GM18519 (cell line): ENCODE measurements around the gene KIF13A.
"Not testable (repeated sequence)": the region's sequence is repeated elsewhere in the genome, so short reads cannot be mapped to it uniquely, and the experiment has no call there.

Experiments
- ATAC-seq: cut with Tn5 transposase; IDR thresholded peaks from one replicate; pipeline ENCODE4 v1.9.1; 2021; ENCODE audit warnings: mild to moderate bottlenecking, moderate library complexity; ENCODE audit not compliant: unreplicated experiment, low FRiP score

The KIF13A gene

DNA sequence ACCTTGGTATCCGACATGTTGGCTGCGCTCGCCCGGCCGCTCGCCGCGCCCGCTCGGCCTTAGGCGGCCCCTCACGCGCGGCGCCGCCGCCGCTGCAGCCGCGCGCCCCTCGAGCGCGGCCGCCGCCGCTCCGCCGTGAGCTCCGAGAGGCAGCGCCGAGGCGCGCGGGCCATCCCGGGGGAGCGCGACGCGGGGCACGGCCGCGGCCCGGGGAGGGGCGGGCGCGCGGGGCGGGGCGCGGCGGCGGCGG lies at the start of gene KIF13A:
KIF13A (minus strand) TSS at position 189 of the 250 bp plus-strand sequence; CDS start at position 17, 172 bp downstream.
- ATAC-seq: peak; percentile 16

DNA sequence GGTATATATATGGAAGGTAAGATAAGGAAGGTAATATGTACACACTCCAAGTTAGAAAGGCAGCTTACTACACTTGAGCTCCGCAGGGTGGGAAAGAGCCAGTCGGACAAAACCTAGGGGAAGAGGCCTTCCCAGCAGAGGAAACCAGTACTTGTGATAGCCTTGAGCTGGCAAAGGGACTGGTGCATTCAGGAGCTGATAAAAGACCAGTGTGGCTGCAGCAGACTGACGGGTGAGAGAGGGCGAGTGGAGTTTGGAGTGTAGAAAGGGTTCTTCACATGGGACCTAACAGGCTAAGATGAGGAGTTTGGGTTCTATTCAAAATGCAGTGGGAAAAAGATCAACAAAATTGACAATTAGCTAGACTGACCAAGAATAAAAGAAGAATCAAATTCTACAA lies 49.3 kb upstream of the KIF13A start:
- no peak for ATAC-seq

DNA sequence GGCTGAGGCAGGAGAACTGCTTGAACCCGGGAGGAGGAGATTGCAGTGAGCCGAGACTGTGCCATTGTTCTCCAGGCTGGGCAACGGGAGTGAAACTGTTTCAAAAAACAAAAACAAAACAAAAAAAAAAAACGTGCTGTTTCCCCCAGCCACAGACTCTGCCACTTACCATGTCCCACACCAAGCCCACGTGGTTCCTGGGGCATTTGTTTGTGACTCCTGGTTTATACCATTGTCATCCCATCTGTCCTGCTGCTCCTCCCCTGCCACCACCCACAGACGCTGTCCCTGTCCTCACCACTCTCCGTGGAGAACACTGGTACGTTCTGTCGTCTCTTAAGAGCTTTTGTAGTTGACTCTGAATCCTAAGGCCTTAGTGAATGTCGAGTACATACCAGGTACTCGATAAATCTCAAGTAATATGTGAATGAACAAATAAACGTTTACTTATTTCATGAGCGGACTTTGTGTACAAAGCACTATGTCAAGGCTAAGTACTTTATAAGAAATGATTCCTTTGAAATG lies 48.0 kb upstream of the KIF13A start:
- ATAC-seq: no peak

DNA sequence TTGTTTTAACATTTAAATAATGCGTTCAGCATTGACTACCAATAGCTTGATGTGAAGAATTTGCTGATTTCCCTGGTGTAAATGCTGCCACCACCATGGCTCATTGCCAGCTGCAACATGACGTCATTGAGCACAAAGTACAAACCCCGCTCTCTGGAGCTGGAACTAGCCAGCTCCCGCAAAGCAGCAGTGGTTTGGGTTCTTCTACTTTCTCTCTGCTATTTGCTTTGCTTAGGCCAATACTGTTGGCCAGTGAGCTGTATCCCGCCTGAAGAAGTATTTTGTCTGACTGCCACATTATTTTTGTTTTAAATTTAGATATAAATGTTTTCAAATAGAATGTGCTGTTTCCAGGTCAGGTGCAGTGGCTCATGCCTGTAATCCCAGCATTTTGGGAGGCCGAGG lies 47.4 kb upstream of the KIF13A start:
- no peak for ATAC-seq

DNA sequence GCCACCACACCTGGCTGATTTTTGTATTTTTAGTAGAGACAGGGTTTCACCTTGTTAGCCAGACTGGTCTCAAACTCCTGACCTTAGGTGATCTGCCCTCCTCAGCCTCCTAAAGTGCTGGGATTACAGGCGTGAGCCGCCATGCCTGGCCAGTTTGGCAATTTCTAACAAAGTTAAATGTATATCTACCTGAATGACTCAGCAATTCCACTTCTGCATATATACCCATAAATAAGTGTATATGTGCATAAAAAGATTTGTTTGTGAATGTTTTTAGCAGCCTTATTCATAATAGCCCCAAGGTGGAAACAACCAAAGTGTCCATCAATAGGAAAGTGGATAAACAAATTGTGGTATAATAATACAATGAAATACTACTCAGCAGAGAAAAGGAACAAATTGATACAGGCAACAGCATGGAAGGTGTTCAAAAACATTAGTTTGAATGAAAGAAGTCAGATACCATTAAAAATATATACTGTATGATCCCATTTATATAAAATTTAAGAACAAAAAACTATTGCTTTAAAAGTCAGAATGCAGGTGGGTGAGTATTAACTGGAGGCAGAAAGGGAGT lies 44.3 kb upstream of the KIF13A start:
- ATAC-seq: no peak

DNA sequence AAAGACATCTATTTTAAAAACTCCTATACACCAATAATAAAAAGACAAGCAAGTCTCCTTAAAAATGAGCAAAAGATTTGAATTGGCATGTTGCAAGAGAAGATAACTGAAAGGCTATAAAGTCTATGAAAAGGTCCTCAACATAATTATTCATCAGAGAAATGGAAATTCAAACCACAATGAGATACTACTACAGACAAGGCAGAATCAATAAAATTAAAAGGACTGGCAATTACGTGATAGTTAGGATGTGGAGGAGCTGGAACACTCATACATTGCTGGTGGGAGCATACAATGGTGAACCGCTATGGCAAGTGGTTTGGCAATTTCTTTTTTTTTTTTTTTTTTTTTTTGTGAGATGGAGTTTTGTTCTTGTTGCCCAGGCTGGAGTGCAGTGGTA lies 43.8 kb upstream of the KIF13A start:
- ATAC-seq: no peak

DNA sequence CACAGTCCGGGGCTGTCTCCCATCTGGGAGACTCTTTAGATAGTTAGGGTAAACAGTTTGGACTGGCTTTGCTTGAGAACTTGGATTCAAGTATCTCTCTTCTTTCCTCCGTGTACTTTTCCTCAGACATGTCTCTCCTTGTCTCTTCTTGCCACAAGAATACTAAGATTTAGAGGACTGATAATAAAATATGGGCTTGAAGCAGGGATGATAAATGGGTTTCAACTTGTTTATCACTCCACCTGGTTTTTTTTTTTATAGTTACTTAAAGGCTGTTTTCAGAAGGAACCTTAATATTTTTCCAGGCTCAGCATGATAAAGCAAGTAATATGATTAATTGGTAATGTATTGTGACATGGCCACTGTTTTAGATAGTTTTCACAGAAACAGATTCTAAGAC lies 40.9 kb upstream of the KIF13A start:
- no peak for ATAC-seq

DNA sequence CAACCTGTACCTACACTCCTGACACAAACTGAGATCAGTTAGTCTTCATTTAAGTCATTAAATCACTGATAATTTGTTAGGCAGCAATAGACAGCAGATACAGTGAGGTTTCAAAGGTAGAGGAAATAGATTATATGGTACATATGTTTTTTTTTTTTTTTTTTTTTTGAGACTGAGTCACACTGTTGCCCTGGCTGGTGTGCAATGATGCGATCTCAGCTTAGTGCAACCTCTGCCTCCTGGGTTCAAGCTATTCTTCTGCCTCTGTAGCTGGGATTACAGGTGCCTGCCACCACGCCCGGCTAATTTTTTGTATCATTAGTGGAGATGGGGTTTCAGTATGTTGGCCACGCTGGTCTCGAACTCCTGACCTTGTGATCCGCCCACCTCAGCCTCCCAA lies 38.2 kb upstream of the KIF13A start:
- ATAC-seq: no peak

DNA sequence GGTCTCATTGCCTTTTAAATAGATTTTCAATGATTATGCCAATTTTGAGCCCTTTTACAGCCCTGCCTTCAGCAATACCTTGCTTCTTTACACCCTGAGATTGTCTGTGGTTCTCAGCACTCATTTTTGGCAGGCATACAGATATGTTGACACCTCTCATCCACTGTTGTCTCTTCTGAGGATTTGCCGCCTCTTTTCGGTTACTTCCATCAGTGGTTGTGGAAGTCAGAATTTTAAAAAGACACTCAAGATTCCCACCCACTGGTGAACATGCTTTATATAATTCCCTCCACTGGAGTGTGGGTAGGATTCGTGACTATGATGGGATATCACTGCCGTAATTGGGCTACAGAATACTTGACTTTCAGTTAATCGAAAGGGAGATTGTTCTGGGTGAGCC lies 37.4 kb upstream of the KIF13A start:
- ATAC-seq: no peak

DNA sequence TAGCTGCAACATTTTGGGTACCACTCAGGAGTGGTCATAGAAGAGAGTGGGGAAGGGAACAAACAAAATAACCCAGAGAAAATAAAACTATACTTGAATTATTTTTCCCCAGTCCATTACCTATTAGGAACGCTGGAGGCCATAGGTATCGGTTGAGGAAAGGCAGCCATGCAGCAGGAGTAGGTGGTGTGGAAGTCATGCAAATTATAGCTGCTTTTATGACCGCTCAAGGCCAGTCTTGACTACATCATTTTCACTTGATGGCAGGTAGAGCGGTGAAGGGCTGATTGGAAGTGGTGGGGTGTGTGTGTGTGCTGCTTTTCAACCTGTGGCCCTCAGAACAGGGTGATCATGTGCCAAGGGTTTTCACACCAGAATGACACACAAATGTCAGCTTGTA lies 36.5 kb upstream of the KIF13A start:
- no peak for ATAC-seq

DNA sequence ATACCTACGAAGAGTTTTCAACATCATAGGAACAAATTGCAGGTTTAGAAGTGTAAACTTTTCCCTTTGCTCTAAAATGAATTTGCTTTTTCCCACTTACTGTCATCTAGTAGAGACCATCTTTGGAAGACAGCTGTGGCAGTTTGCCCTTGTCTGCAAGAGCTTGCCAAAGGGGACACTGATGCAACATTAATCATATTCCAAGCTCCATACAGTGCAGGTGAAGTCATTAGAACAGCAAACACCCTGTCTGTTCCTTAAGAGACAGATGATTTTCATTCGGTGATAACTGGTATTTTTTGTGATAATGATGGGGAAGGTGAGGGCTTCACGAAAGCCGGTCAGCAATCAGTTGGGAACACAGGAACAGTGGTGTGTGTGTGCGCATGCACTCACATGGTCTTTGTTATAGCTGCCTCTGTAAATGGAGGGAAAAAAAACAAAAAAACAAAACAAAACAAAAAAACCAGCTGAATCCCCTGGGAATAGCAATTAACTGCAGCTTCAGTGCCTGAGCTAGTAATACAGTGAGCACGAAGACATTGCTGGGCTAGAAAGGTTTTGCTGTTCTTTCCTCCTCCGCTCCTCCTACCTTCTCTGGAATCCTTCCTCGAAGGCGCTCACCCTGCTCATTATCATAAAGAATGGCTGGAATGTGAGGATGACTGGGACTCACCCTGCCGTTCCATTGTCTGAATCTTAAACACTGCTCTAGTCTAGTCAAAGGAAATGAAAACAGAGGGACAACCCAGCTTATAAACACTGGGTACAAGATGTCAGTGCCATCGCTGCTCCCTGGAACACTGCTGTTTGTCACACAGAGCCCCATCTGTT lies 35.2 kb upstream of the KIF13A start:
- no peak for ATAC-seq

DNA sequence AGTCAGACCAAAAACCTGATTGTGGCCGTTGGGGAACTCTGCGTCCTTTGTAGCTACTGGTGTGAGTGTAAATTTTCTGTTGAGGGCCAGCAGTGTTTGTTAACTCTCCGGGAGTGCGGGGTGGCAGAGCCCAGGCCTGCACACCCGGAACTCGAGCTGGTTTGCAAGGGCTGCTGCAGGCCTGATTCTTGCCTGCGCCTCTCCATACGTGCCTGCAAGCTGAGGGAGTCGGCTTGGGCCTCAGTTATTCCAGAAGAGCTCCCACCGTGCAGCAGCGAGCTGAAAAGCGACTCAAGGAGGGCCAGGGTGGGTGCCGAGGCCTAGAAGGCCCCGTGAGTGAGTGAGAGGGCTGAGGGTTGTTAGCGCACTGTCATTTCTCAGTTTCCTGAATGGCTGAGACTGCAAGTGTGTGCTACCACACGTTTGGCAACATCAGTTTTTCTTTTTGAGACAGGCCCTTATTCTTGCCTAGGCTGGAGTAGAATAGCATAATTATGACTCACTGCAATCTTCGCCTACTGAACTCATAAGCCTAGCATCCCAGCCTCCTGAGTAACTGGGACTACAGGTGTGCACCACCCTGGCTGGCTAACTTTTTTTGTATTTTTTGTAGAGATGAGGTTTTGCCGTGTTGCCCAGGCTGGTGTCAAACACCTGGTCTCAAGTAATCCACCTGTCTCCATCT lies 33.9 kb upstream of the KIF13A start:
- ATAC-seq: no peak

DNA sequence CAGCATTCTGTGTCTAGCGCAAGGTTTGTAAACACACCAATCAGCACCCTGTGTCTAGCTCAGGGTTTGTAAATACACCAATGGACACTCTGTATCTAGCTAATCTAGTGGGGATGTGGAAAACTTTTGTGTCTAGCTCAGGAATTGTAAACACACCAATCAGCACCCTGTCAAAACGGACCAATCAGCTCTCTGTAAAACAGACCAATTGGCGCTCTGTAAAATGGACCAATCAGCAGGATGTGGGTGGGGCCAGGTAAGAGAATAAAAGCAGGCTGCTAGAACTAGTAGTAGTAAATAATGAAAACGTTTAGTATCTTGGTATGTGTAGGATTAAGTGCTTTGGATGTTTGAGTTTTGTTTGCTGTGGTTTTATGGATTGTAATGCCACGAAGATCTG lies 33.1 kb upstream of the KIF13A start:
- ATAC-seq: not testable (repeated sequence)

DNA sequence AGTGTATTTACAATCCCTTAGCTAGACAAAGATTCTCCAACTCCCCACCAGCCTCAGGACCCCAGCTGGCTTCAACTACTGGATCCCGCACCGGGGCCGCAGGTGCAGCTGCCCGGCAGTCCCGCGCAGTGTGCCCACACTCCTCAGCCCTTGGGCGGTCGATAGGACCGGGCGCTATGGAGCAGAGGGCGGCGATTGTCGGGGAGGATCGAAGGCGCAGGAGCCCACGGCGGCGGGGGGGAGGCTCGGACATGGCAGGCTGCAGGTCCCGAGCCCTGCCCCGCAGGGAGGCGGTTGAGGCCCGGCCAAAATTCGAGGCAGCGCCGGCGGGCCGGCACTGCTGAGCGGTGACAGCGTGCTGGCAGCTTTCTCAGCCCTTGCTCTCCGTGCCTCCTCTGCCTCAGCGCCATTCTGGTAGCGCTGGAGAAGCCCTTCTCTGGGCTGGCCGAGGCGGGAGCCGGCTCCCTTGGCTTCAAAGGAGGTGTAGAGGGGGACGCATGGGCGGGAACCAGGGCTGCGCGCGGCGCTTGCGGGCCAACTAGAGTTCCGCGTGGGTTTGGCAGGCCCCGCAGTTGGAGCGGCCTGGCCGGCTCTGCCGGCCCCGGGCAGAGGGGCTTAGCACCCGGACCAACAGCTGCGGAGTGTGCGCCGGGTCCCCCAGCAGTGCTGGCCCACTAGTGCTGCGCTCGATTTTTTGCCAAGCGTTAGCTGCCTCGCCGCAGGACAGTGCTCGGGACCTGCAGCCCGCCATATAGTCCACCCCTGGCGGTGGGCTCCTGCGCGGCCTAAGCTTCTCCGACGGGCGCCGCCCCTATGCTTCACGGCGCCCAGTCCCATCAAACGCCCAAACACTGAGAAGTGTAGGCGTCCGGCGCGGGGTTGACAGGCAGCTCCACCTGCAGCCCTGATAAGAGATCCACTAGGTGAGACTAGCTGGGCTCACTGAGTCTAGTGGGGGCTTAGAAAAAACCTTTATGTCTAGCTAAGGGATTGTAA lies 32.4 kb upstream of the KIF13A start:
- ATAC-seq: no peak

DNA sequence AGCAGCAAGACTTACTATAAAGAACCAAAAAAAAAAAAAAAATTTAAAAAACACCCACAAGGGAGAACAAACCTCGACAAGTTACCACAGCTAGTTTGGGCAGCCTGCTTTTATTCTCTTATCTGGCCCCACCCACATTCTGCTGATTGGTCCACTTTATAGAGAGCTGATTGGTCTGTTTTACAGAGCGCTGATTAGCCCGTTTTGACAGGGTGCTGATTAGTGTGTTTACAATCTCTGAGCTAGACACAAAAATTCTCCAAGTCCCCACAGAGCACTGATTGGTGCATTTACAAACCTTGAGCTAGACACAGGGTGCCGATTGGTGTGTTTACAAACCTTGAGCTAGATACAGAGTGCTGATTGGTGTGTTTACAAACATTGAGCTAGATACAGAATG lies 31.7 kb upstream of the KIF13A start:
- ATAC-seq: not testable (repeated sequence)

DNA sequence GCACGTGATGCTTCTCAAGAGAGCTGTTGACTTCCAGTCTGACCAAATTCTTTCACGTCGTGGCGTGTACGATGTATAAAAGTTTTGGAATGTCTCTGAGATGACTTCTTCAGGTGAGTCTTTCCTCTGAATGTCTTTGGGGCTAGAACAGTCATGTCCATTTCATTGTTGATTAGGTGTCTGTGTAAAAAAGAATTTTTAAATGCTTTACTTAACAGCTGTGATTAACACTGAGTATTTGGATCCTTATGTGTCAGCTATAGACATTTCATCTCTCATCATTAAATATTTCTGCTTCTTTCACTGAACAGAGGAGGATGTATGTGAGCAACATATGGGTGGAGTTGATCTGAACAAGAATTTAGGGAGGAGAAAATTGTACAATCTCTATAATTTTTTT lies 29.3 kb upstream of the KIF13A start:
- no peak for ATAC-seq

DNA sequence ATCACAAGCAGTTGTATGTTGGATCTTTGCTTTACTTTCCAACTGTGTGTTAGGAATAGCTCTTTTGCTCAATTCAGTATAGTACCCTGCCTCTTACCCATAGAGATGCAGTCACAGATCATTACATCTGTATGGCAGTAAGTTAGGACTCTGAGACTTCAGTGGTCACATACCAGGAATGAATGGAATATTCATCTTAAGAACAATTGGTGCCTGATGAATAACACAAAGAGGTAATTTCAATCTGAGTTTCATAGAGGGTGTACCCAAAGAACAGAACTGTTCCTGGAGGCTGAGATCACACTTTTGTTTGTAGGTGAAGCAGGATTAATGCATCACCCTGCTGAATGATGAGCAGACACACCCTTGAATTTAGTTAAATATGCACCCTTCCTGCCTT lies 28.7 kb upstream of the KIF13A start:
- no peak for ATAC-seq

DNA sequence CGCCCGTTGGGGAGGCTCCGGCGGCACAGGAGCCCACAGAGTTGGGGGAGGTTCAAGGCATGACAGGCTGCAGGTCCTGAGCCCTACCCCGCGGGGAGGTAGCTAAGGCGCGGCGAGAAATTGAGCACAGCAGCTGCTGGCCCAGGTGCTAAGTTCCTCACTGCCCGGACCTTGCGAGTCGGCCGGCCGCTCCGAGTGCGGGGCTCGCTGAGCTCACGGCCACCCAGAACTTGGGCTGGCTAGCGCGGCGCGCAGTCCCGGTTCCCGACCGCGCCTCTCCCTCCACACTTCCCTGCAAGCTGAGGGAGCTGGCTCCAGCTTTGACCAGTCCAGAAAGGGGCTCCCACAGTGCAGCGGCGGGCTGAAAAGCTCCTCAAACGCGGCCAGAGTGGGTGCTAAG lies 23.9 kb upstream of the KIF13A start:
- no peak for ATAC-seq

DNA sequence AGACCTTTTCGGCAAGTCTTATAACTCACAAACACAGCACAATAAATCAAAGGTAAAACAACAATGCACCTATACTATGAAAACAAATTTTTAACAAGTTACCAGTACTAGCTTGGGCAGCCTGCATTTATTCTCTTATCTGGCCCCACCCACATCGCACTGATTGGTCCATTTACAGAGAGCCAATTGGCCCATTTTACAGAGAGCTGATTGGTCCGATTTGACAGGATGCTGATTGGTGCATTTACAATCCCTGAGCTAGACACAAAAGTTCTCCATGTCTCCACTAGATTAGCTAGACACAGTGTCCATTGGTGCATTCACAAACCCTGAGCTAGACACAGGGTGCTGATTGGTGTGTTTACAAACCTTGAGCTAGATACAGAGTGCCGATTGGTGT lies 23.1 kb upstream of the KIF13A start:
- ATAC-seq: not testable (repeated sequence)

DNA sequence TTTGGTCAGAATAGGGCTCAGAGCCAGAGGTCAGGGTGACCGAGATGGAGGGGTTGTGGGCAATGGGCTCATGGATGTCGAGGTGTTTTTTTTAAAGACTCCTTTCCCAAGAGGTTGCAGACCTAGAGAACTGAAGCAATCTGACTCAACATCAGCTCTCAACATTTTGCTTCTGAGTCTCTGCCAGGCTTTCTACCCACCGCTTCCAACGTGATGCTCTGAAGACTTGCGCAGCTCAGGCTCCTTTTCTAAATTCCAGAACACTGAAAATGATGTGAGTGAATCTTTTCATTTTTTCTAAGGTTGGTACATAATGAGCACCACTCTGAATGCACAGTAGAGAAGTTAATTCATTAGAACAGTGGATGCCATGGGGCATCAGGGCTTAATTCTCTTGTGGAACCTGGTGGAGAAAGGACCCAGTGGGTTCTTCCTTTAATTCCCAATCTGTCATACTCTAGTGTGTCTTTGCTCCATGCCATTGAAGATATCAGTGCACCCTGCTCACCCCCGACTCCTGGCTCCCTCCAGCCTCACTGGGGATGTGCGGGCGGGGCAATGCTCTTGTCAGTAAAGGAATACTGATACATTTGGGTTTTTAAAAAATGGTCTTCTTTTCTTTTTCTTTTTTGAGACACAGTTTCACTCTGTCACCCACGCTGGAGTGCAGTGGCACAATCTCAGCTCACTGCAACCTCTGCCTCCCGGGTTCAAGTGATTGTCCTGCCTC lies 17.0 kb upstream of the KIF13A start:
- no peak for ATAC-seq
